ENCODE data around the gene TENT4B.

DNA sequence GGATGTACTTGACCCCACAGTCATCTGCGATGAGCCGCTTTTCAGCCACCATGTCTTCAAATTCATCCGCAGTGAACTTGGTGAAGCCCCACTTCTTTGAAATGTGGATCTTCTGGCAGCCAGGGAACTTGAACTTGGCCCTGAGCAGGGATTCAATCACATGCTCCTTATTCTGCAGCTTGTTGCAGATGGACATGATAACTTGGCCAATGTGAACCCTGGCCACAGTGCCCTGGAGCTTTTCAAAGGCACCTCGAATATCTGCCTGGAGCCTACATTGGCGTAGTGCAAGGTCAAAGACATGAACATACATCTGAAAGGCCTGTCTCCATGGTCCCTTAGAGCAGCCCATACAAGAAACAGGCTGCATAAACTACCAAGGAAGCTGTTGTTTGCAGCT, 1.8 kb upstream of the TENT4B start:
- TF ChIP-seq EZH2 (IDR thresholded peaks at IDR 0.05; ENCODE audit: borderline replicate concordance, low read length): no peak
- TF ChIP-seq, protein P1, sequence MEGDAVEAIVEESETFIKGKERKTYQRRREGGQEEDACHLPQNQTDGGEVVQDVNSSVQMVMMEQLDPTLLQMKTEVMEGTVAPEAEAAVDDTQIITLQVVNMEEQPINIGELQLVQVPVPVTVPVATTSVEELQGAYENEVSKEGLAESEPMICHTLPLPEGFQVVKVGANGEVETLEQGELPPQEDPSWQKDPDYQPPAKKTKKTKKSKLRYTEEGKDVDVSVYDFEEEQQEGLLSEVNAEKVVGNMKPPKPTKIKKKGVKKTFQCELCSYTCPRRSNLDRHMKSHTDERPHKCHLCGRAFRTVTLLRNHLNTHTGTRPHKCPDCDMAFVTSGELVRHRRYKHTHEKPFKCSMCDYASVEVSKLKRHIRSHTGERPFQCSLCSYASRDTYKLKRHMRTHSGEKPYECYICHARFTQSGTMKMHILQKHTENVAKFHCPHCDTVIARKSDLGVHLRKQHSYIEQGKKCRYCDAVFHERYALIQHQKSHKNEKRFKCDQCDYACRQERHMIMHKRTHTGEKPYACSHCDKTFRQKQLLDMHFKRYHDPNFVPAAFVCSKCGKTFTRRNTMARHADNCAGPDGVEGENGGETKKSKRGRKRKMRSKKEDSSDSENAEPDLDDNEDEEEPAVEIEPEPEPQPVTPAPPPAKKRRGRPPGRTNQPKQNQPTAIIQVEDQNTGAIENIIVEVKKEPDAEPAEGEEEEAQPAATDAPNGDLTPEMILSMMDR (IDR thresholded peaks at IDR 0.05; ENCODE audit: low read length): no peak

All from OCI-LY1 (cell line).